ENCODE measurements around the gene SLC2A8.

Gene SLC2A8

DNA sequence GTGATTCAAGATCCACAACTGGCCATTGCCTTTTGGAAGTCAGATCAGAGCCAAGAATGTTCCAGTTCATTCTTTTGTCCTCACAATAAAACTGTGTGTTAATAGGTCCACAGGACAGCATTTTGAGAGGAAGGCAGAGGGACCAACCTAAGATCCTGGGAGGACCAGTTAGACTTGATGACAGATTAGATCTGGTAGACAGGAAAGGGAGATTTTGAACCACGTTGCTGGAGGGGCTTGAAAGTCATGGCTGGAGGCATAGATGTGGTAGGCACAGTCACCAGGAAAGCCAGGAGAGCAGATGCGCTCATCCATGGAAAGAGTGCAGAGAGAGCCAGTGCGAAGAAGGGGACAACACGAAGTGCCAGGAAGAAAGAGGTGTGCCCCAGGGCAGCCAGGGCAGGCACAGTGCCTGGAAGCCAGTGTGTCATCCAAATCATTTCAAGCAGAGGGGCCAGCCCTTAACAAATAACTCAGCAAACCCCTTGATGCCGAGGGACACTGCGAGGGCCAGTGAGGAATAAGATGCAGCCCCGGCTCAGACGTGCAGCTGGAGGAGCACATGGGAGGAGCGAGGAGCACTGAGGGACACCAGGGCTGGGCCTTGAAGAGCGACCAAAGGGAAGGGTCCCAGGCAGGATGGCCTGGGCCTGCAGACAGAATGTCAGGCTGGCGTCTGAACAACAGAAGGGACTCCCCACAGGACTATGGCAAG, 12.8 kb upstream of the SLC2A8 start:
- Histone ChIP-seq H3K27ac (ENCODE audit: low read depth, low read length, severe bottlenecking) (no peak overlapping the region), H3K9me3 (ENCODE audit: control insufficient read depth, low read length) (no peaks in the 10 kb centered on the region), H3K4me3 (ENCODE audit: extremely low read depth, insufficient read depth, low read length, poor library complexity, severe bottlenecking) (no peak overlapping the region), H3K36me3 (ENCODE audit: control insufficient read depth, insufficient read depth, low read length) (no peaks in the 10 kb centered on the region), H3K4me1 (ENCODE audit: control insufficient read depth, insufficient read depth, low read length, poor library complexity, severe bottlenecking) (peaks cover 14% of the 10 kb centered on the region)
- WGBS, 2 experiments (ENCODE audit: insufficient coverage in 2 of 2): 93 to 94% methylated on average over 10 to 11 of the region's 11 CpGs

- WGBS, 2 experiments (ENCODE audit: insufficient coverage in 2 of 2): 85 to 92% methylated on average over 13 of the region's 13 CpGs
- H3K27ac ChIP-seq (ENCODE audit: low read depth, low read length, severe bottlenecking): no peak overlapping the region
- no peak overlapping the region for H3K4me3 ChIP-seq (ENCODE audit: extremely low read depth, insufficient read depth, low read length, poor library complexity, severe bottlenecking)
- H3K4me1 ChIP-seq (ENCODE audit: control insufficient read depth, insufficient read depth, low read length, poor library complexity, severe bottlenecking): peaks cover 19% of the 10 kb centered on the region
- no peaks in the 10 kb centered on the region for H3K9me3 ChIP-seq (ENCODE audit: control insufficient read depth, low read length)
- H3K36me3 ChIP-seq (ENCODE audit: control insufficient read depth, insufficient read depth, low read length): no peaks in the 10 kb centered on the region
Observed at GRCh38 chr9:127384901-127385300, 12.1 kb upstream of the SLC2A8 start.

DNA sequence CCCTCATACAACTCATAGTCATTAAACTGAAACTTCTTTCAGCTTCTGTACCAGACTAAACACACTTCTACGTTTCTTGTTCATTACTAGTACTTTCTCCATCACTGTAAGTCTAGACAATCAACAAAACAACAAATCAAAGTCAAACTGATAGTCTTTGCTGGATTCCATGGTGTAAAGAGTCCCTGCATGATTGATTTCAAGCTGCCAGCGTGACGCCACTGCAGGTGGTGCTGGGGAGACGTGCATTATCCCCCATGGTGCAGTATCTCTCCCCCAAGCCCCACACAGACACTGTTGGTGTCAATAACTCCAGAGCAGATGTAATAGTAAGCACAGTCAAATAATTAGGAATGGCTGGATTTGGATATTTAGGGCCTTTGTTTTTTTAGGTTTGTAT, 10.7 kb upstream of the SLC2A8 start:
- no peak overlapping the region for H3K27ac ChIP-seq (ENCODE audit: low read depth, low read length, severe bottlenecking)
- H3K4me1 ChIP-seq (ENCODE audit: control insufficient read depth, insufficient read depth, low read length, poor library complexity, severe bottlenecking): peaks cover 29% of the 10 kb centered on the region
- H3K36me3 ChIP-seq (ENCODE audit: control insufficient read depth, insufficient read depth, low read length): no peaks in the 10 kb centered on the region
- H3K4me3 ChIP-seq (ENCODE audit: extremely low read depth, insufficient read depth, low read length, poor library complexity, severe bottlenecking): no peak overlapping the region
- WGBS, 2 experiments (ENCODE audit: insufficient coverage in 2 of 2): 90 to 93% methylated on average over 3 of the region's 4 CpGs
- H3K9me3 ChIP-seq (ENCODE audit: control insufficient read depth, low read length): no peaks in the 10 kb centered on the region

- Histone ChIP-seq H3K9me3 (ENCODE audit: control insufficient read depth, low read length) (no peaks in the 10 kb centered on the region), H3K36me3 (ENCODE audit: control insufficient read depth, insufficient read depth, low read length) (no peaks in the 10 kb centered on the region), H3K4me3 (ENCODE audit: extremely low read depth, insufficient read depth, low read length, poor library complexity, severe bottlenecking) (no peak overlapping the region), H3K27ac (ENCODE audit: low read depth, low read length, severe bottlenecking) (no peak overlapping the region), H3K4me1 (ENCODE audit: control insufficient read depth, insufficient read depth, low read length, poor library complexity, severe bottlenecking) (peaks cover 29% of the 10 kb centered on the region)
- 91 to 97% methylated on average over 5 to 6 of the region's 10 CpGs for WGBS, 2 experiments (ENCODE audit: insufficient coverage in 2 of 2)
Observed at GRCh38 chr9:127386981-127387380, 10.0 kb upstream of the SLC2A8 start.

- no peak overlapping the region for H3K4me3 ChIP-seq (ENCODE audit: extremely low read depth, insufficient read depth, low read length, poor library complexity, severe bottlenecking)
- 44 to 64% methylated on average over 7 to 9 of the region's 10 CpGs for WGBS, 2 experiments (ENCODE audit: insufficient coverage in 2 of 2)
- peak overlapping the region; percentile 92 for H3K27ac ChIP-seq (ENCODE audit: low read depth, low read length, severe bottlenecking)
Observed at GRCh38 chr9:127388037-127388855, 8.7 kb upstream of the SLC2A8 start.

GRCh38 chr9:127388856-127389238, 8.1 kb upstream of the SLC2A8 start:
- WGBS, 2 experiments (ENCODE audit: insufficient coverage in 2 of 2): 71% methylated on average over 6 of the region's 6 CpGs
- H3K4me3 ChIP-seq (ENCODE audit: extremely low read depth, insufficient read depth, low read length, poor library complexity, severe bottlenecking): no peak overlapping the region
- peak overlapping the region; percentile 92 for H3K27ac ChIP-seq (ENCODE audit: low read depth, low read length, severe bottlenecking)
- no peaks in the 10 kb centered on the region for H3K9me3 ChIP-seq (ENCODE audit: control insufficient read depth, low read length)
- no peaks in the 10 kb centered on the region for H3K36me3 ChIP-seq (ENCODE audit: control insufficient read depth, insufficient read depth, low read length)
- peaks cover 29% of the 10 kb centered on the region for H3K4me1 ChIP-seq (ENCODE audit: control insufficient read depth, insufficient read depth, low read length, poor library complexity, severe bottlenecking)

More at GRCh38 chr9:127388037-127388855, 8.7 kb upstream of the SLC2A8 start:
- Histone ChIP-seq H3K36me3 (ENCODE audit: control insufficient read depth, insufficient read depth, low read length) (no peaks in the 10 kb centered on the region), H3K4me1 (ENCODE audit: control insufficient read depth, insufficient read depth, low read length, poor library complexity, severe bottlenecking) (peaks cover 29% of the 10 kb centered on the region), H3K9me3 (ENCODE audit: control insufficient read depth, low read length) (no peaks in the 10 kb centered on the region)

GRCh38 chr9:127389381-127390247, 7.4 kb upstream of the SLC2A8 start:
- no peaks in the 10 kb centered on the region for H3K36me3 ChIP-seq (ENCODE audit: control insufficient read depth, insufficient read depth, low read length)
- peaks cover 29% of the 10 kb centered on the region for H3K4me1 ChIP-seq (ENCODE audit: control insufficient read depth, insufficient read depth, low read length, poor library complexity, severe bottlenecking)
- H3K9me3 ChIP-seq (ENCODE audit: control insufficient read depth, low read length): no peaks in the 10 kb centered on the region
- peak overlapping the region; percentile 92 for H3K27ac ChIP-seq (ENCODE audit: low read depth, low read length, severe bottlenecking)
- WGBS, 2 experiments (ENCODE audit: insufficient coverage in 2 of 2): 84 to 96% methylated on average over 2 to 3 of the region's 4 CpGs
- no peak overlapping the region for H3K4me3 ChIP-seq (ENCODE audit: extremely low read depth, insufficient read depth, low read length, poor library complexity, severe bottlenecking)

- Histone ChIP-seq H3K4me1 (ENCODE audit: control insufficient read depth, insufficient read depth, low read length, poor library complexity, severe bottlenecking) (peaks cover 29% of the 10 kb centered on the region), H3K9me3 (ENCODE audit: control insufficient read depth, low read length) (no peaks in the 10 kb centered on the region), H3K36me3 (ENCODE audit: control insufficient read depth, insufficient read depth, low read length) (no peaks in the 10 kb centered on the region), H3K27ac (ENCODE audit: low read depth, low read length, severe bottlenecking) (no peak overlapping the region), H3K4me3 (ENCODE audit: extremely low read depth, insufficient read depth, low read length, poor library complexity, severe bottlenecking) (no peak overlapping the region)
- no CpG with 5 or more reads among the region's 2 CpGs for WGBS, 2 experiments (ENCODE audit: insufficient coverage in 2 of 2)
Observed at GRCh38 chr9:127390248-127390545, 6.8 kb upstream of the SLC2A8 start.

DNA sequence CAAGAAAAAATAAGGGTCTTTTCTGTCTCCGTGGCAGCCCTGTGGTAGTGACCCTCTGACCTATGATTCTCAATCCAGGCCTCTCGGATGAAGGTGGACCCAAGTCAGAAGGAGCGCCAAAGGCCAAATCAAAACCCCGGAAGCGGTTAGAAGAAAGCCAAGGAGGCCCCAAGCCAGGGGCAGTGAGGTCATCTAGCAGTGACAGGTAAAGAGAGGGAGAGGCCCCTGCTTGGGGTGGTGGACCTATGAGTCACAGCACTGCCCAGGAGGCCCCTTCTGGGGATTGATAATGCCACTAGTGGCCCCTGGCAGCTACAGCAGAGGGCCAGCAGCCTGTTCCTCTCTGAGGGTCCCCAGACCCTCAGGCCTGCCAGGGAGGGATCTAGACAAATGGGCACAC, 6.4 kb upstream of the SLC2A8 start:
- Histone ChIP-seq H3K4me3 (ENCODE audit: extremely low read depth, insufficient read depth, low read length, poor library complexity, severe bottlenecking) (no peak overlapping the region), H3K27ac (ENCODE audit: low read depth, low read length, severe bottlenecking) (no peak overlapping the region), H3K36me3 (ENCODE audit: control insufficient read depth, insufficient read depth, low read length) (no peaks in the 10 kb centered on the region), H3K4me1 (ENCODE audit: control insufficient read depth, insufficient read depth, low read length, poor library complexity, severe bottlenecking) (peaks cover 29% of the 10 kb centered on the region), H3K9me3 (ENCODE audit: control insufficient read depth, low read length) (no peaks in the 10 kb centered on the region)
- WGBS, 2 experiments (ENCODE audit: insufficient coverage in 2 of 2): 81 to 94% methylated on average over 5 of the region's 5 CpGs

DNA sequence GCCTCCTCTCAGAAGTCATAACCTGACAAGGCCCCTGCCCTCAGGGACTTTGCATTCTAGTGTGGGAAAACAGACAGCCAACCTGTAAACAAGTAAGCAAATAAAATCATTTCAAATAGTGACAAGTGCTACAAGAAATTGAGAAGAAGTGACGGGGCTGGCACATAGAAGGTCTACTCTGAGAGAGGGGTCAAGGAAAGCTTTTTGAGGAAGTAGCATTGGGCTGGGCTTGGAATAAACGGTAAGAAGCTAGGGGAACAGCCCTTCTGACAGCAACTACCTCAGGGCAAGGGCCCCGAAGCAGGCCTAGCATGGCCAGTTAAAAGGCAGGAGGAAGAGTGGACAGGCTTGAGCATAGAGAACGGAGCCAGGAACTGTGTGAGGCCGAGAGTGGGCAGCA, 4.8 kb upstream of the SLC2A8 start:
- Histone ChIP-seq H3K4me3 (ENCODE audit: extremely low read depth, insufficient read depth, low read length, poor library complexity, severe bottlenecking) (no peak overlapping the region), H3K4me1 (ENCODE audit: control insufficient read depth, insufficient read depth, low read length, poor library complexity, severe bottlenecking) (peaks cover 34% of the 10 kb centered on the region), H3K9me3 (ENCODE audit: control insufficient read depth, low read length) (no peaks in the 10 kb centered on the region), H3K27ac (ENCODE audit: low read depth, low read length, severe bottlenecking) (no peak overlapping the region), H3K36me3 (ENCODE audit: control insufficient read depth, insufficient read depth, low read length) (no peaks in the 10 kb centered on the region)
- 87 to 96% methylated on average over 4 of the region's 5 CpGs for WGBS, 2 experiments (ENCODE audit: insufficient coverage in 2 of 2)

All from mesodermal cell (in vitro differentiated cells).